Breast epithelium (tissue), 4 donors: Measurements from ENCODE around the gene RUVBL1. TPM values are rescaled to one million over a fixed set of nuclear protein-coding genes. Genes with fewer than 3 reads are reported as not detected.

Source experiments
- DNase-seq, 2 donors: peaks; one replicate each; pipeline ENCODE4 v3.0.0-alpha.2; 2019; ENCODE audit warnings: low spot score in 2 of 2
- H3K27ac ChIP-seq, 2 donors: fragments of 200-600 bp; sonication (generic) in 1 of 2; one replicate each; pipeline ENCODE4 v1.5.1; 2016 to 2019; ENCODE audit warnings: mild to moderate bottlenecking in 1 of 2
- H3K27me3 ChIP-seq, 2 donors: fragments of 200-600 bp; sonication (generic) in 1 of 2; one replicate each; pipeline versions ENCODE4 v1.5.1 to v1.6.0; 2017 to 2019; ENCODE audit warnings: control low read depth in 1 of 2, mild to moderate bottlenecking in 1 of 2
- H3K36me3 ChIP-seq: fragments of 200-600 bp; one replicate; pipeline ENCODE4 v1.5.1; 2019
- H3K4me1 ChIP-seq, 2 donors: fragments of 200-600 bp; sonication (generic); one replicate each; pipeline ENCODE4 v1.5.1; 2016 to 2019; ENCODE audit warnings: control low read depth in 1 of 2
- H3K4me3 ChIP-seq, 3 donors: fragments of 200-600 bp; sonication (generic); 1 replicate in 2 of 3; 2 replicates in 1 of 3; pipeline ENCODE4 v1.5.1; 2016 to 2019; ENCODE audit warnings: mild to moderate bottlenecking in 3 of 3, moderate library complexity in 2 of 3
- H3K9me3 ChIP-seq, 2 donors: fragments of 200-600 bp; sonication (generic) in 1 of 2; one replicate each; pipeline ENCODE4 v1.5.1; 2016 to 2019; ENCODE audit warnings: control low read depth in 1 of 2
- CTCF ChIP-seq, 3 donors: fragments of 450-650 bp; IDR thresholded peaks; one replicate each; pipeline ENCODE4 v1.5.1; 2016 to 2017; ENCODE audit warnings: antibody characterized with exemption in 3 of 3, mild to moderate bottlenecking in 3 of 3, moderate library complexity in 3 of 3
- POLR2A ChIP-seq: fragments of 450-650 bp; IDR thresholded peaks from one replicate; pipeline ENCODE4 v1.6.1; 2016; ENCODE audit warnings: antibody characterized with exemption, mild to moderate bottlenecking, moderate library complexity
- POLR2AphosphoS5 ChIP-seq, 3 donors: sonication (generic); formaldehyde crosslinking; IDR thresholded peaks; one replicate each; pipeline ENCODE4 v1.6.1; 2017; ENCODE audit warnings: antibody characterized with exemption in 3 of 3
- intact Hi-C: fragments of 100-400 bp; cut with DNase I; formaldehyde crosslinking; loops from one replicate; pipeline ENCODE4 v1.15.1; 2023; ENCODE audit warnings: low total_unique reads
- total RNA-seq, 3 donors: library from RNA; depleted of rRNA; stranded (reverse); fragments of >200 nt; gene quantifications; one replicate each; pipeline ENCODE4 v1.1.0, GENCODE V29; 2016

Gene RUVBL1
- total RNA-seq, 3 donors from 2014 or later: 17.8 to 50.5 (median 36.0) TPM

- intact Hi-C loops: no loop called here
- Histone ChIP-seq H3K36me3 (no peaks in the 10 kb centered on the region), H3K4me3 (peak overlapping the region; percentile 48 to 70 (median 51)), H3K27me3 (no peaks in the 10 kb centered on the region), H3K27ac (peak overlapping the region; percentile 10 to 13), H3K9me3 (no peaks in the 10 kb centered on the region), H3K4me1 (no peaks in the 10 kb centered on the region)
- no peak for DNase-seq
- TF ChIP-seq POLR2A (no peak), POLR2AphosphoS5 (IDR thresholded peaks at IDR 0.05) (no peak), CTCF (IDR thresholded peaks at IDR 0.05) (no peak)
Measured at GRCh38 chr3:128077202-128077624, 46.4 kb downstream of the RUVBL1 start.

GRCh38 chr3:128076483-128077201 lies 47.0 kb downstream of the RUVBL1 start:
- Histone ChIP-seq H3K27me3 (no peaks in the 10 kb centered on the region), H3K36me3 (no peaks in the 10 kb centered on the region), H3K4me1 (no peaks in the 10 kb centered on the region), H3K4me3 (peak overlapping the region; percentile 48 to 70 (median 51)), H3K9me3 (no peaks in the 10 kb centered on the region), H3K27ac (peak overlapping the region; percentile 10 to 13)
- DNase-seq: no peak
- intact Hi-C loops: no loop called here
- TF ChIP-seq POLR2AphosphoS5 (IDR thresholded peaks at IDR 0.05): no peak
- TF ChIP-seq CTCF (IDR thresholded peaks at IDR 0.05): no peak
- no peak for TF ChIP-seq POLR2A

- Histone ChIP-seq H3K4me3 (peak overlapping the region; percentile 48 to 70 (median 51)), H3K36me3 (no peaks in the 10 kb centered on the region), H3K4me1 (no peaks in the 10 kb centered on the region), H3K27me3 (no peaks in the 10 kb centered on the region), H3K27ac (peak overlapping the region; percentile 13 to 44), H3K9me3 (no peaks in the 10 kb centered on the region)
- TF ChIP-seq POLR2A (no peak), CTCF (IDR thresholded peaks at IDR 0.05) (peak; percentile 66 to 82 (median 68)), POLR2AphosphoS5 (IDR thresholded peaks at IDR 0.05) (peak; percentile 14 to 43 (median 36))
- DNase-seq: peak; percentile 58 to 75
- intact Hi-C loops: no loop called here
Measured at GRCh38 chr3:128075522-128076482, 47.8 kb downstream of the RUVBL1 start.

GRCh38 chr3:128074851-128075521 lies 48.6 kb downstream of the RUVBL1 start:
- no peaks in the 10 kb centered on the region for H3K27me3 ChIP-seq
- no peak for TF ChIP-seq POLR2A
- TF ChIP-seq POLR2AphosphoS5 (IDR thresholded peaks at IDR 0.05): no peak
- TF ChIP-seq CTCF (IDR thresholded peaks at IDR 0.05): no peak
- intact Hi-C loops: no loop called here

More at GRCh38 chr3:128074851-128075521, 48.6 kb downstream of the RUVBL1 start:
- peak overlapping the region; percentile 48 to 70 (median 51) for H3K4me3 ChIP-seq
- no peaks in the 10 kb centered on the region for H3K9me3 ChIP-seq
- H3K4me1 ChIP-seq: no peaks in the 10 kb centered on the region
- DNase-seq: no peak
- H3K36me3 ChIP-seq: no peaks in the 10 kb centered on the region
- H3K27ac ChIP-seq: peak overlapping the region; percentile 13 to 44
